Stimulated activated naive CD8-positive, alpha-beta T cell treated with anti-CD3 and anti-CD28 coated beads, Interleukin-15, Interleukin-2, amounts not matched to agents 100 ng/mL and 50 ng/mL, for 24 hours (primary cell): ENCODE data around the gene SEZ6L.

Source experiments
- H3K27ac Mint-ChIP-seq: one replicate; pipeline ENCODE4 v1.8.0; 2021; ENCODE audit warnings: mild to moderate bottlenecking, mixed read lengths
- H3K27me3 Mint-ChIP-seq: one replicate; pipeline ENCODE4 v1.8.0; 2021; ENCODE audit warnings: mixed read lengths
- H3K36me3 Mint-ChIP-seq: one replicate; pipeline ENCODE4 v1.8.0; 2021; ENCODE audit warnings: low read depth, mixed read lengths
- H3K4me1 Mint-ChIP-seq: one replicate; pipeline ENCODE4 v1.8.0; 2021; ENCODE audit warnings: low read depth, mixed read lengths
- H3K4me3 Mint-ChIP-seq: one replicate; pipeline ENCODE4 v1.8.0; 2021; ENCODE audit warnings: mild to moderate bottlenecking, mixed read lengths
- H3K9me3 Mint-ChIP-seq: one replicate; pipeline ENCODE4 v1.8.0; 2021; ENCODE audit warnings: mixed read lengths

SEZ6L gene

DNA sequence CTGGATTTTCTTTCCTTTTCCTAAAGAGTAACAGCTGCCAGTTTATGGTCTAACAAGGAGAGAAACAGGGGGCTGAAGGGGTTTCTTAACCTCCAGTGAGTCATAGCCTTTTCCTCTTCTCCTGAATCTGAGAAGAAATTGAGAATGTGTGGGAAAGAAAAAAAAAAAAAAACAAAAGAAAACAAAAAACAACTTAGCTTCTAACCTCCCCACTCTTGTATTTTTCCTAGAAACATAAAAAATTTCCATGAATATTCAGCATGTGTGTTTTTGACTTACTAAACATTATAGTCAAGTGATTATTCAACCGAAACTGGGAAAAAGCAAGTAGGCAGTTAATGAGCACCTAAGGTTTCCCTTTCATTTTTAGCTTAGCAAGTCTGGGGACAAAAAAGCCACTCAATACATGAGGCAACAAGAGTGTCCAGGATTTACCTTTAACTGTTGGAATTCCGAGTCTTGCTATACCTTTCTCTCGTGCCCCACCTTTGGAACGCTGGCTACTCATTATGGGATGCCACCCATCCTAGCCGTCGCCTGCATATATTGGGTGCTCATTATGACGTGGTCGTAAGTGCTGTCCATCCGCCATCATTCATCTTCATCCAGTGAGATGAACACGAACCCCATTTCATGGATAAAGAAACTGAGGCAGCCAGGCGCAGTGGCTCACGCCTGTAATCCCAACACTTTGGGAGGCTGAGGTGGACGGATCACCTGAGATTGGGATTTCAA, 262.2 kb downstream of the SEZ6L start:
- Mint-ChIP-seq H3K27ac (peak overlapping the region; percentile 73), H3K9me3 (no peaks in the 10 kb centered on the region), H3K27me3 (no peaks in the 10 kb centered on the region), H3K4me3 (peak overlapping the region; percentile 76), H3K4me1 (peaks cover 64% of the 10 kb centered on the region), H3K36me3 (peaks cover 34% of the 10 kb centered on the region)

DNA sequence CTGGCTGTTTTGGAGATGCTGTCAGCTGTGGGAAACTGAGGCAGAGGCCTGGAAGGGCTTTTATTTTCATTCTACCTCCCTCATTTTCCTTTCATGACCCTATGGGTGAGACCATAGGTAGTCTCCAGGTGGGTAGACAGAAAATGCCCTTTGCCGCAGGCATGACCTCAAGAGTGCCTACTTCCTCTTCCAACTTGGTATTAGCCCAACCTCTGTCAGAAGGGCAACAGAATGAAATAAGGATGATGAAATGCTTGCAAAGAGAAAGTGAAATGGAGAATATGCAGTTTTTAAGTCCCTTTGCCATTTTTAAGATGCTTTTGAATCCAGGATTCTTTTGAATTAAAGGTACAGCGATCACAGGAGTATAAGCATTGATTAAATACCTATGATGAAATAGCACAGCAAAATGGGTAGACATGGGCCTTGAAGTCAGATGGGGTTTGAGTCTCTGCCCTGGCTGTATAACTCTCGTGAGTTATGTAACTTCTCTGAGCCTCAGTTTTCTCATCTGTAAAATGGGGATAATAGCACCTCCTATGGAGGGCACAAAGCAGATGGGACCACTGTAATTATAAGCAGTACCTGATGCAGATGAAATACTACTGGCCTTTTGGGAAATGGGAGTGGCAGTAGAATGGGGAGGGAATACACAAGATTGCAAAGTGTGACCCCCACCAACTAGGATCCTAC, 263.5 kb downstream of the SEZ6L start:
- Mint-ChIP-seq H3K4me3 (no peak overlapping the region), H3K27me3 (no peaks in the 10 kb centered on the region), H3K36me3 (peaks cover 40% of the 10 kb centered on the region), H3K27ac (peak overlapping the region; percentile 6), H3K4me1 (peaks cover 62% of the 10 kb centered on the region), H3K9me3 (no peaks in the 10 kb centered on the region)
